Panc1 (cell line): Measurements from ENCODE around the gene PHOX2A. TPM values are rescaled to one million over a fixed set of nuclear protein-coding genes. Genes with fewer than 3 reads are reported as not detected.

Source experiments
- ATAC-seq: fragments of 200-7000 bp; cut with Tn5 transposase; 2 replicates; pipeline ENCODE4 v1.9.1; 2020; ENCODE audit warnings: mild to moderate bottlenecking, moderate library complexity
- BruUV-seq: library from RNA; stranded (reverse); fragments of 400-500 nt; replicated peaks from 2 replicates; lab custom pipeline; 2021; lab: Mats Ljungman, UMichigan
- CTCF ChIA-PET: fragments of 300-600 bp; sonication (Branson Sonifier 250); formaldehyde crosslinking; loops from one replicate; lab custom pipeline; 2022; ENCODE audit warnings: antibody characterized with exemption; lab: Charles Lee
- POLR2A ChIA-PET: fragments of 300-600 bp; sonication (Branson Sonifier 250); formaldehyde crosslinking; loops from one replicate; lab custom pipeline; 2022; ENCODE audit warnings: antibody characterized with exemption; lab: Charles Lee
- DNase-seq: peaks from one replicate; pipeline ENCODE4 v3.0.0-alpha.2; 2010; ENCODE audit warnings: low read depth, low spot score
- H3K27ac ChIP-seq: 2 replicates; pipeline ENCODE4 v1.5.1; 2011; ENCODE audit warnings: mild to moderate bottlenecking, low read length, inconsistent platforms
- H3K27me3 ChIP-seq: fragments of 200-500 bp; sonication (Bioruptor generic); 2 replicates; pipeline ENCODE4 v1.6.0; 2014; ENCODE audit warnings: low read length, inconsistent platforms; ENCODE audit not compliant: control insufficient read depth, insufficient read depth
- H3K36me3 ChIP-seq: fragments of 200-500 bp; sonication (Bioruptor generic); 2 replicates; pipeline ENCODE4 v1.5.1; 2014; ENCODE audit warnings: inconsistent platforms, mild to moderate bottlenecking, low read length, moderate library complexity; ENCODE audit not compliant: control insufficient read depth, insufficient read depth
- H3K4me1 ChIP-seq: 2 replicates; pipeline ENCODE4 v1.5.1; 2011; ENCODE audit warnings: inconsistent platforms, mild to moderate bottlenecking, low read length, moderate library complexity; ENCODE audit not compliant: control insufficient read depth, insufficient read depth
- H3K4me3 ChIP-seq, 2 experiments: 2 replicates each; pipeline ENCODE4 v1.5.1; 2011 to 2012; ENCODE audit warnings: low read depth in 2 of 2, low read length in 2 of 2, mild to moderate bottlenecking in 2 of 2, inconsistent platforms in 1 of 2, moderate library complexity in 1 of 2
- H3K9me3 ChIP-seq: fragments of 200-500 bp; sonication (Bioruptor generic); 2 replicates; pipeline ENCODE4 v1.5.1; 2014; ENCODE audit warnings: low read depth, mild to moderate bottlenecking, inconsistent platforms, low read length, moderate library complexity; ENCODE audit not compliant: control insufficient read depth, insufficient read depth
- POLR2AphosphoS5 ChIP-seq: IDR thresholded peaks from 2 replicates; pipeline ENCODE4 v1.6.1; 2012; ENCODE audit warnings: mild to moderate bottlenecking, low read depth, low read length, moderate library complexity
- REST ChIP-seq, 2 experiments: IDR thresholded peaks; 2 replicates each; pipeline ENCODE4 v1.6.1; 2011 to 2012; ENCODE audit warnings: low read depth in 2 of 2, control low read depth in 1 of 2, low read length in 1 of 2, mild to moderate bottlenecking in 1 of 2, moderate library complexity in 1 of 2; ENCODE audit not compliant: insufficient read depth in 1 of 2
- SIN3A ChIP-seq: IDR thresholded peaks from 2 replicates; pipeline ENCODE4 v1.6.1; 2012; ENCODE audit warnings: low read depth, mild to moderate bottlenecking, low read length, moderate library complexity, borderline replicate concordance; ENCODE audit not compliant: insufficient read depth
- TCF7L2 ChIP-seq: IDR thresholded peaks from 2 replicates; pipeline ENCODE4 v1.6.1; 2011; ENCODE audit warnings: mild to moderate bottlenecking, low read depth, low read length, inconsistent platforms
- in situ Hi-C: cut with HindIII; loops from 2 replicates; pipeline ENCODE4 v1.10.0; 2016; ENCODE audit warnings: low sequenced_read_pairs, low pct_unique_long_range_greater_than_20kb
- intact Hi-C: fragments of 100-400 bp; cut with micrococcal nuclease; formaldehyde crosslinking; loops from one replicate; pipeline ENCODE4 v1.10.0; 2022; ENCODE audit not compliant: unreplicated experiment
- total RNA-seq: library from RNA; stranded (reverse); gene quantifications from one replicate; pipeline ENCODE4 v1.2.1, GENCODE V29; 2021; ENCODE audit not compliant: unreplicated experiment
- TF ChIP-seq, protein P1 (sequence below): fragments of 450-650 bp; IDR thresholded peaks from 2 replicates; pipeline ENCODE4 v1.5.1; 2017; ENCODE audit warnings: mild to moderate bottlenecking

The PHOX2A gene
- total RNA-seq, 1 experiment from 2014 or later = not detected

GRCh38 chr11:72254299-72254993, 10.5 kb upstream of the PHOX2A start:
- intact Hi-C loops = no loop called here
- Histone ChIP-seq H3K27me3 (peaks cover 11% of the 10 kb centered on the region), H3K4me1 (no peaks in the 10 kb centered on the region), H3K9me3 (no peaks in the 10 kb centered on the region), H3K4me3 (no peak overlapping the region), H3K27ac (no peak overlapping the region), H3K36me3 (no peaks in the 10 kb centered on the region)
- no TSS peak for BruUV-seq
- DNase-seq = no peak
- no peak for ATAC-seq
- ChIA-PET POLR2A (no interaction called here), CTCF (no interaction called here)
- no peak for TF ChIP-seq TCF7L2
- no peak for TF ChIP-seq POLR2AphosphoS5
- no peak for TF ChIP-seq SIN3A
- no peak for TF ChIP-seq REST (IDR thresholded peaks at IDR 0.05; ENCODE audit: insufficient read depth in 1 of 2, low read depth in 2 of 2, low read length in 1 of 2)
- TF ChIP-seq, protein P1, sequence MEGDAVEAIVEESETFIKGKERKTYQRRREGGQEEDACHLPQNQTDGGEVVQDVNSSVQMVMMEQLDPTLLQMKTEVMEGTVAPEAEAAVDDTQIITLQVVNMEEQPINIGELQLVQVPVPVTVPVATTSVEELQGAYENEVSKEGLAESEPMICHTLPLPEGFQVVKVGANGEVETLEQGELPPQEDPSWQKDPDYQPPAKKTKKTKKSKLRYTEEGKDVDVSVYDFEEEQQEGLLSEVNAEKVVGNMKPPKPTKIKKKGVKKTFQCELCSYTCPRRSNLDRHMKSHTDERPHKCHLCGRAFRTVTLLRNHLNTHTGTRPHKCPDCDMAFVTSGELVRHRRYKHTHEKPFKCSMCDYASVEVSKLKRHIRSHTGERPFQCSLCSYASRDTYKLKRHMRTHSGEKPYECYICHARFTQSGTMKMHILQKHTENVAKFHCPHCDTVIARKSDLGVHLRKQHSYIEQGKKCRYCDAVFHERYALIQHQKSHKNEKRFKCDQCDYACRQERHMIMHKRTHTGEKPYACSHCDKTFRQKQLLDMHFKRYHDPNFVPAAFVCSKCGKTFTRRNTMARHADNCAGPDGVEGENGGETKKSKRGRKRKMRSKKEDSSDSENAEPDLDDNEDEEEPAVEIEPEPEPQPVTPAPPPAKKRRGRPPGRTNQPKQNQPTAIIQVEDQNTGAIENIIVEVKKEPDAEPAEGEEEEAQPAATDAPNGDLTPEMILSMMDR = no peak
- in situ Hi-C loops = no loop called here

DNA sequence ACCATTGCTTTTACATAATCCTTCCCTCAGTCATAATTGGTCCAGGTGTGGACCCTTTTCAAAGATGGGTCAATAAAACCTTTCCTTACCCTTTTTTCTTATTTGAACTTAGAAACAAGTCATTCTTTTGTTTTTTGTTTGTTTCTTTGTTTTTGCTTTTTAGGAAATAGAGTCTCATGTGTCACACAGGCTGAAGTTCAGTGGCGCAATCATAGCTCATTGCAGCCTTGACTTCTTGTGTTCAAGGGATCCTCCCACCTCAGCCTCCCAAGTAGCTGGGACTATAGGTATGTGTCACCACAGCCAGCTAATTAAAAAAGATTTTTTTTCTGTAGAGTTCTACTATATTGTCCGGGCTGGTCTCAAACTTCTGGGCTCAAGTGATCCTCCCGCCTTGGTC, 9.4 kb upstream of the PHOX2A start:
- BruUV-seq = no TSS peak
- no peak for DNase-seq
- Histone ChIP-seq H3K27ac (no peak overlapping the region), H3K4me1 (no peaks in the 10 kb centered on the region), H3K4me3 (no peak overlapping the region), H3K9me3 (no peaks in the 10 kb centered on the region), H3K27me3 (peaks cover 11% of the 10 kb centered on the region), H3K36me3 (no peaks in the 10 kb centered on the region)
- no peak for TF ChIP-seq SIN3A
- TF ChIP-seq, protein P1 = no peak
- intact Hi-C loops (no loop called here), in situ Hi-C loops (no loop called here)
- no peak for ATAC-seq
- ChIA-PET CTCF (no interaction called here), POLR2A (no interaction called here)
